Liver (tissue), 2 donors: Measurements from ENCODE around the gene SATB2.

Source experiments
- CTCF ChIP-seq: fragments of 150-350 bp; IDR thresholded peaks from 2 replicates; pipeline ENCODE4 v1.5.1; 2017; ENCODE audit warnings: improper control_type of control experiment, low read depth, low read length; ENCODE audit not compliant: missing input control
- YY1 ChIP-seq: IDR thresholded peaks from 2 replicates; pipeline ENCODE4 v1.6.1; 2016; ENCODE audit warnings: antibody characterized with exemption, mild to moderate bottlenecking
- donor health status: healthy.

DNA sequence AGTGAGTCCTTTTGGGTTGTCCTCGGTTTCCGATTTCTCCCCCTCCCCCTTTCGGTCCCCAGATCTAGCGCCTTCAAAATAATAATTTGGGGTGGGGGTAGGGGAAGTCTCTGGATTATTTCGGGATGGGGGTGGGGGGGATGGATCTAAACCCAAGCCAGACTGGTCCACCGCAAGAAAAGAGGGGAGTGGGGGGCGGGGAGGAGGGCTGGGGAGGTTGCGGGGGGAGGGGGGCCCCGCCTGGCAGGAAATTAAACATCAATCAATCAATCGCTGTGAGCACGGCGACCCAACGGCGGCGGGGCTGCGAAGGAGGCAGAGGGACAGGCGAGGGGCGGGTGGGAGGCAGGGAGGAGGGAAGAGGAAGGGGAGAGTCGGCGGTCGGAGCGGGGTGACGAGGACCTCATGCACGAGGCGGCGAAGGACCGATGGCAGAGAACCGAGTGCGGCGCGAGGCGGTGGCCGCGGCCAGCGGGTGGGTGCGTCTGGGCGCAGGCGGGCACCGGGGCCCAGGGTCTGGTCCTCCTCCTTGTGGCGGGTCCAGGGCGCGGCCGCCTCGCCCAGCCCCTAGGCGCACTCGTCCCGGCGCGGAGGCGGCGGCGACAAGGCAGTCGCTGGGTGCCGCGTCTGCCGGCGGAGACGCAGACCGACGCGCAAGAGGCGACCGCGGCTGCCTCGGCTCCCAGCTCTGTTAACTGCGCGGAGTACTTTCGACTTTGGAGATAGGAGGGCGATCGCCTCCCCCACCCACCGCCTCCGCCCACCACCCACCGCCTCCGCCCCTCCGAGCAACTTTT lies 468 bp upstream of the SATB2 start:
- TF ChIP-seq CTCF (no peak), YY1 (no peak)
